Activated CD8-positive, alpha-beta memory T cell treated with anti-CD3 and anti-CD28 coated beads for 24 hours (primary cell): ENCODE data around the gene ITGA2.
"Not testable (repeated sequence)": the region's sequence is repeated elsewhere in the genome, so short reads cannot be mapped to it uniquely, and the experiment has no call there.

Experiments used
- DNase-seq: peaks from one replicate; pipeline ENCODE4 v3.0.0-alpha.2; 2020

ITGA2 gene

GRCh38 chr5:53109443-53110127, 120.4 kb downstream of the ITGA2 start, which contains the start of gene MOCS2:
TSS of gene MOCS2 (minus strand) at chr5:53109757. CDS start at chr5:53107174, 2,583 bp downstream.
- peak; percentile 95 for DNase-seq

DNA sequence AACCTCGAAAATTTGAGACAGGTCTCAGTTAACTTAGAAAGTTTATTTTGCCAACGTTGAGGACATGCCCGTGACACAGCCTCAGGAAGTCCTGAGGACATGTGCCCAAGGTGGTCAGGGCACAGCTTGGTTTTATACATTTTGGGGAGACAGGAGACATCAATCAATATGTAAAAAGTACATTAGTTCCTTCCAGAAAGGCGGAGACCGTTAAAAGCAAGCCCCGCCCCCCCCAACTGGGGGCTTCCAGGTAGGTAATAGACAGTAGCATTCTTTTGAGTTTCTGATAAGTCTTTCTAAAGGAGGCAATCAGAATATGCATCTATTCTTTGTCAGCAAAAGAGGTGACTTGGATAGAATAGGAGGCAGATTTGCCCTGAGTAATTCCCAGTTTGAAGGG, 121.0 kb downstream of the ITGA2 start:
- no peak for DNase-seq

DNA sequence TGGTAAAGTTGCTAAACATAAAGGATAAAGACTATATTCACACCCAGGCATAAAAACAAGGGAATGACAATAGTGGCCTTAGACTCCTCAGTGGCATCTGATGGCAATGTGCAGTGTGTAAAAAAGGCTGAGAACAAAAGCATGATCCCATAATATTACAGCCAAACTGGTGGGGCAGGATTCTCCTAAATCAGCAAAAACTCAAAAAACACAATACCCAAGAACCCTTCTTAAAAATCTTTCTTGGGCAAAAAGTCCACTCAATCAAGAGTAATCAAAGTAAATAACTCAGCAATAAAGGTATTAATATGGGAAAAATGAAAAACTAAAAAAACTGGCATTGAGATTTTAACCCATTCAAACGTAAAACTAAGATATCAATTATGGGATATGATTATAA, 122.0 kb downstream of the ITGA2 start:
- DNase-seq, result no peak

DNA sequence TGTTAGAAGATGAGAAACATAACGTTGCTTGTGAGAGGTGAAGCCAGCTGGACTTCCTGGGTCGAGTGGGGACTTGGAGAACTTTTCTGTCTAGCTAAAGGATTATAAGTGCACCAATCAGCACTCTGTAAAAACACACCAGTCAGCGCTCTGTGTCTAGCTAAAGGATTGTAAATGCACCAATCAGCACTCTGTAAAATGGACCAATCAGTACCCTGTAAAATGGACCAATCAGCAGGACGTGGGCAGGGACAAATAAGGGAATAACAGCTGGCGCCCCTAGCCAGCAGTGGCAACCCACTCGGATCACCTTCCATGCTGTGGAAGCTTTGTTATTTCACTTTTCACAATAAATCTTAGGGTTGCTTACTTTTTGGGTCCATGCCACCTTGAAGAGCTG, 123.2 kb downstream of the ITGA2 start:
- not testable (repeated sequence) for DNase-seq

GRCh38 chr5:53112909-53113308, 123.8 kb downstream of the ITGA2 start:
- DNase-seq, result no peak

GRCh38 chr5:53113947-53114346, 124.8 kb downstream of the ITGA2 start:
- DNase-seq, result no peak

- no peak for DNase-seq
Observed at GRCh38 chr5:53114988-53115387, 125.8 kb downstream of the ITGA2 start.

DNA sequence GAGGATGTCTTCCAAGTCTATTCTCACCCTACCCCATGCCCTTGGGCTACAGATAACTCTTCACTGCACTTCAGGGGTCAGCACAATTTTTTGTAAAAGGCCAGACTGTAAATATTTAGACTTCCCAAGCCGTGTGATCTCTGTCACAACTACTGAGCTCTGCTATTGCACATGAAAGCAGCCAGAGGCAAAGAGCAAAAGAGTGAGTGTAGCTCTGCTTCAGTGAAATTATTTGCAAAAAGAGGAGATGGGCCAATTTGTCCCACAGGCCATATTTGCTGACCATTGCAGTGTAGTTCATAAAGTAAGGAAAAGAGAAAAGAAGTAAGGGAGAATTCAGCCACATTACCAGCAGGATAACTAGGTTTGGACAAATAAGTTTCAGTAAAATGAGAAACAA, 127.4 kb downstream of the ITGA2 start:
- DNase-seq, result no peak

DNA sequence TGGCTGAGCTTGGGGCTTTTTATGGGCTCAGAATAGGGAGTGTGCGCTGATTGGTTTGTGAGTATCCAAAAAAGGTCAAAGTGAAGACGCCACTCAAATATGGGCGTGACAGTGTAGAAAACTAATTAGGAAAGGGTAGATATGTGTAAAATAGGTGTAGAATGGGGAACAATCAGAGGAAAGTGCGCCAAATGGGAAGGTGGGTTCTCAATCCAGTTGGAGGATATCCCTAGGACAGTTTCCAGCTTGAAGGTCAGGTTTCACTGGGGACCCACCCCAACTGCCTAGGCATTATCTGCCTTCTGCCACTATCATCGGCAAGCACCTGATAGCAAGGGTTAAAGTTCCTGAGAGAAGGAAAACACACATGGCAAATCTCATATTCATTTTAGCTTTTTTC, 129.7 kb downstream of the ITGA2 start:
- DNase-seq, result no peak

DNA sequence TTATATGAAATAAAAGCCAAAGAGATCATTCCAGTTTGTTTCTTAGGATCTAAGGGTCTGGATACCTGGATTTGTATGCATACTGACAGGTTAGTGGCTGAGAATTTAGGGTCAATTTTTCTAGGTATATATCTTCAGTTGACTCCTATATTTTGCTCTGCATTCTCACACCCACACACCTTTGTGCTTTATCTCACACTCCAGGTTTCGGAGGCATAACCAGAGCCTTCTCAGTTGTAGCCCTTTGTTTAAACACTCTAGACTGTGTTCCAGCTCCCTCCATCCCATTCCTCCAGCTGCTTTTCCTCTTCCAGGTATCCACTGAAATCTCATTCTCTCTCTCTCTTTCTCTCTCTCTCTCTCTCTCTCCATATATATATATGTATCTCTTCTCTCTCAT, 131.0 kb downstream of the ITGA2 start:
- DNase-seq, result no peak

DNA sequence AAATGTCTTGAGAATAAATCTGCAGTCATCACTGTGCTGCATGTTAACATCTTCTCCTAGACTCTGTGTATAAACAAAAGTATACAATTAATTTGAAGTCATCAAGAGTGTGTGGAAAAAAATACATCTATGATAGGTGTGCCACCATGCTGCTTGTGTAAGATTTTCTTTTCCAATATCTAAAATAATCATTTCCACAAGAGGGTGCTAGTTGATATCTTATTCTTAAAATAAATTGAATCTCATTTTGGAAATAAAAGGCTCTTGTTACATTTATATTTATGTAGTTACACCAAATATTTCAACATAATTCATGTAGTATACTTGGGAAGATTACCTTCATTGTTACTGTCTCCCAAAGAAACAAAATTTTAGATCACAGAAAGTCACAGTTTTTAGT, 134.6 kb downstream of the ITGA2 start:
- no peak for DNase-seq

- DNase-seq, result no peak
Observed at GRCh38 chr5:53126521-53126920, 137.4 kb downstream of the ITGA2 start.

DNA sequence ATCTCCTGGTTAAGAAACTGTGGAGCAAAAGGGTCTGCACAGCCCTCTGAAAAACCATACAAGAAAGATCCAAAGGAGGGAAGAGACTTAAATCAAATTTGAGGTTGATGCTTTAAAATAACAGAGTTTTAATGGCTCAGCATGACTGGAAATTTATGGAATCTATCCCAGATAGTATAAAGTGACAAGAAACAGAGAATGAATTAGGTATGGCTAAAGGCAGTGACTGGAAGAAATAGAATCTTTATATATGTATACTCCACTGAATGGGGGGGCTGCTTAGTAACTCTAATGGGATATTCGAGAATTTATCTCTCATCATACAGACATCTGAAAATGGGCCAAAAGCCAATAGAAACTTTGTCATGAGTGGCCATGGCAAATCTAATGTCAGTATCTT, 138.0 kb downstream of the ITGA2 start:
- DNase-seq, result no peak

GRCh38 chr5:53128481-53128880, 139.3 kb downstream of the ITGA2 start:
- no peak for DNase-seq

DNA sequence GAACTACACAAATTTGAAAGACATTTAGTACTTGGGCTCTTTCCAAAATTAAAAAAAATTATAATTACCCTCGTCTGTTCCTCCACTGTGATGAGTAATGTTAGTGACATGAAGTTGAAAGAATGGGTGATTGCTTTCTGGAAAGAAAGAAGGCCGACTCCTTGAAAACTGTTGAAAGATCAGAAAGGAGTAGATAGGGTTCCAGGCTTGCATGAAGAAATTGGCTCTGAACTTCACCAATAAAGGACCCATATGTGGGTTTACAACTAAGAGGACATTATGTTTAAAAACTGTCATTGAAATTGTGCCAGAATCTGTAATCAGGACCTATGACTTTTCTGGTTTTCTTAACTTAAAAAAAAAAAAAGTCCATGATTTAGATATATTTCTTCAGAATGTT, 141.1 kb downstream of the ITGA2 start:
- DNase-seq, result no peak

- no peak for DNase-seq
Observed at GRCh38 chr5:53133020-53133419, 143.9 kb downstream of the ITGA2 start.
